Endodermal cell (in vitro differentiated cells): ENCODE data around the gene NDUFC2. TPM values are rescaled to one million over a fixed set of nuclear protein-coding genes. Genes with fewer than 3 reads are reported as not detected.
"Not testable (repeated sequence)": the region's sequence is repeated elsewhere in the genome, so short reads cannot be mapped to it uniquely, and the experiment has no call there.

Experiments used
- DNase-seq: peaks from one replicate; pipeline ENCODE4 v3.0.0-alpha.2; 2017
- H3K27ac ChIP-seq: 2 replicates; pipeline ENCODE4 v1.5.1; 2013; ENCODE audit warnings: mild to moderate bottlenecking, low read depth, low read length, moderate library complexity
- H3K27me3 ChIP-seq: 2 replicates; pipeline ENCODE4 v1.6.1; 2013; ENCODE audit warnings: mild to moderate bottlenecking, low read length, moderate library complexity; ENCODE audit not compliant: insufficient read depth, control insufficient read depth, poor library complexity, severe bottlenecking
- H3K36me3 ChIP-seq: 2 replicates; pipeline ENCODE4 v1.7.0; 2013; ENCODE audit warnings: mild to moderate bottlenecking, low read length, moderate library complexity; ENCODE audit not compliant: control insufficient read depth, insufficient read depth
- H3K4me1 ChIP-seq: one replicate; pipeline ENCODE4 v1.7.0; 2013; ENCODE audit warnings: low read length; ENCODE audit not compliant: control insufficient read depth, insufficient read depth
- H3K4me3 ChIP-seq: 2 replicates; pipeline ENCODE4 v1.5.1; 2013; ENCODE audit warnings: mild to moderate bottlenecking, low read length, moderate library complexity
- H3K9ac ChIP-seq: 2 replicates; pipeline ENCODE4 v1.6.1; 2013; ENCODE audit warnings: mild to moderate bottlenecking, low read length, moderate library complexity; ENCODE audit not compliant: poor library complexity, severe bottlenecking; ENCODE audit errors: extremely low read depth
- H3K9me3 ChIP-seq: 2 replicates; pipeline ENCODE4 v1.6.1; 2013; ENCODE audit warnings: mild to moderate bottlenecking, low read length, moderate library complexity; ENCODE audit not compliant: control insufficient read depth
- H3K27ac Mint-ChIP-seq: 2 replicates; pipeline ENCODE4 v1.8.0; 2020; ENCODE audit warnings: mixed read lengths
- H3K27me3 Mint-ChIP-seq: 2 replicates; pipeline ENCODE4 v1.8.0; 2021; ENCODE audit warnings: mild to moderate bottlenecking, mixed read lengths; ENCODE audit not compliant: insufficient read depth
- H3K36me3 Mint-ChIP-seq: 2 replicates; pipeline ENCODE4 v1.8.0; 2020; ENCODE audit warnings: low read depth, mixed read lengths
- H3K4me1 Mint-ChIP-seq: 2 replicates; pipeline ENCODE4 v1.8.0; 2020; ENCODE audit warnings: mixed read lengths
- H3K4me3 Mint-ChIP-seq: 2 replicates; pipeline ENCODE4 v1.8.0; 2020; ENCODE audit warnings: mild to moderate bottlenecking, moderate library complexity, mixed read lengths
- H3K9me3 Mint-ChIP-seq: 2 replicates; pipeline ENCODE4 v1.8.0; 2020; ENCODE audit warnings: mild to moderate bottlenecking, mixed read lengths
- CTCF ChIP-seq: fragments of 200-600 bp; sonication (generic); conservative IDR thresholded peaks from 2 replicates; pipeline ENCODE4 v1.5.0; 2021; ENCODE audit warnings: antibody characterized with exemption, mild to moderate bottlenecking
- WGBS, 2 experiments: methylation state at CpG; one replicate each; pipeline versions ENCODE4 v1.1.5 to v1.1.7; 2013; ENCODE audit warnings: missing lambda C conversion rate in 2 of 2, mixed read lengths in 1 of 2; ENCODE audit not compliant: insufficient coverage in 1 of 2, insufficient read length in 1 of 2; 5-methylcytosine and 5-hydroxymethylcytosine counted together
- total RNA-seq, 2 donors: library from RNA; stranded (reverse); fragmentation: NEBNext Ultra II Directional in 1 of 2; extraction: Animal tissue kit (Norgen Biotek cat#: 25700) in 1 of 2; gene quantifications; 2 replicates in 1 of 2; 3 replicates in 1 of 2; pipeline ENCODE4 v1.2.1, GENCODE V29; 2021

Gene NDUFC2
- total RNA-seq, 2 donors from 2014 or later: 255 to 275 TPM

DNA sequence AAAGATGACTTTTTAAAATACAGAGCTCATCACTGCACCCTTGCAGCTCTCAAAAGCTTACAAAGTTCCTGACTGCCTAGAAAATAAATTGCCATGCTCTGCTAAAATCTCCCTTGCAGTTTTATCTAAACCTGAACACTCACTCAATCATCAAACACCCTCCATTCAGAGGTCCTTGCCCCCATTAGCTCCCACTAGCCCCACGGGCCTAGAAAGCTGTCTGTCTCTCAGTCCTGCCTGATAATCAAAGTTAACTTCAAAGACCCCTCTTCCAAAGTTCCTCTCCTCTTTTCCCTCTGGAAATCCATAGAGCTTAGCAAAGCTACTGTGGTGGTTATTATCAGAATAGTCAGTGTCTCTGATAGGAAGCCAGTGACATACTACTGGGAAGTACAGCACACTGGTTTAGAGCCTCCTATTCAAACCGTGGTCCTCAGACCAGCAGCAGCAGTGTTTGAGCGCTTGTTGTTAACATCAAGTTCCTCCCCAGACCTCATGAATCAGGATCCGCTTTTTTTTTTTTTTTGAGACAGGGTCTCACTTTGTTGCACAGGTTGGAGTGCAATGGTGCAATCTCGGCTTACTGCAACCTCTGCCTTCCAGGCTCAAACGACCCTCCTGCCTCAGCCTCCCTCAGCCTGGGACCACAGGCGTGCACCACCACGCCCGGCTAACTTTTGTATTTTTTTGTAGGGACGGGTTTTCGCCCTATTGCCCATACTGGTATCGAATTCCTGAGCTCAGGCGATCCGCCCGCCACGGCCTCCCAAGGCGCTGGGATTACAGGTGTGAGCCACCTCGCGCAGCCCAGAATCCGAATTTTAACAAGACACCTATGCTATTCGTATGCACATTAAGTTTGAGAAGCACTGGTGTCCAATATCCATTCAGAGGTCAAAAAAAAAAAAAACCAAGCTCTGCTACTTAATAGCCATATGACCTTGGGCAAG is 1.2 kb downstream of the NDUFC2 start:
- peak overlapping the region; percentile 92 for H3K27ac Mint-ChIP-seq
- H3K27me3 Mint-ChIP-seq: peaks cover 6% of the 10 kb centered on the region
- Histone ChIP-seq H3K9me3 (peaks cover 12% of the 10 kb centered on the region), H3K9ac (peak overlapping the region; percentile 81), H3K36me3 (peaks cover 19% of the 10 kb centered on the region), H3K4me3 (peak overlapping the region; percentile 97), H3K27ac (no peak overlapping the region), H3K27me3 (no peaks in the 10 kb centered on the region), H3K4me1 (no peaks in the 10 kb centered on the region)
- peaks cover 13% of the 10 kb centered on the region for H3K4me1 Mint-ChIP-seq
- peak overlapping the region; percentile 89 for H3K4me3 Mint-ChIP-seq
- peak; percentile 58 for DNase-seq
- no peak for TF ChIP-seq CTCF
- H3K9me3 Mint-ChIP-seq: peaks cover 3% of the 10 kb centered on the region
- peaks cover 17% of the 10 kb centered on the region for H3K36me3 Mint-ChIP-seq
- WGBS, 2 experiments: 47 to 51% methylated on average over 14 to 20 of the region's 21 CpGs

- H3K4me1 Mint-ChIP-seq: peaks cover 13% of the 10 kb centered on the region
- not testable (repeated sequence) for H3K27ac Mint-ChIP-seq, H3K9ac ChIP-seq, H3K9me3 Mint-ChIP-seq, H3K9me3 ChIP-seq, H3K27me3 ChIP-seq, H3K27ac ChIP-seq, H3K27me3 Mint-ChIP-seq, DNase-seq, H3K4me1 ChIP-seq
- H3K36me3 Mint-ChIP-seq: peaks cover 22% of the 10 kb centered on the region
- WGBS, 2 experiments: 94 to 100% methylated on average over 4 of the region's 4 CpGs
- H3K4me3 Mint-ChIP-seq: peak overlapping the region; percentile 89
- Histone ChIP-seq H3K4me3 (peak overlapping the region; percentile 97), H3K36me3 (peaks cover 24% of the 10 kb centered on the region)
These were observed 2.1 kb downstream of the NDUFC2 start for GRCh38 chr11:78077592-78077991.

- Histone ChIP-seq H3K4me3 (peak overlapping the region; percentile 37), H3K36me3 (peaks cover 30% of the 10 kb centered on the region), H3K27ac (no peak overlapping the region), H3K9me3 (no peaks in the 10 kb centered on the region), H3K4me1 (no peaks in the 10 kb centered on the region), H3K9ac (no peak overlapping the region), H3K27me3 (no peaks in the 10 kb centered on the region)
- Mint-ChIP-seq H3K27me3 (peaks cover 3% of the 10 kb centered on the region), H3K9me3 (peaks cover 3% of the 10 kb centered on the region), H3K36me3 (peaks cover 25% of the 10 kb centered on the region), H3K4me1 (peaks cover 13% of the 10 kb centered on the region), H3K4me3 (no peak overlapping the region), H3K27ac (peak overlapping the region; percentile 7)
- WGBS, 2 experiments: 92 to 93% methylated on average over 6 of the region's 6 CpGs
- DNase-seq: no peak
- no peak for TF ChIP-seq CTCF
These were observed 2.8 kb downstream of the NDUFC2 start for GRCh38 chr11:78076733-78077403.
